Osteoblast (primary cell): ENCODE measurements around the gene LMAN1L. TPM values are rescaled to one million over a fixed set of nuclear protein-coding genes. Genes with fewer than 3 reads are reported as not detected.
A peak's percentile ranks its signal among the peaks of the same experiment; 100 is the strongest.

ENCODE experiments used
- DNase-seq: peaks from one replicate; pipeline ENCODE4 v3.0.0; 2011; ENCODE audit warnings: low spot score, mixed read lengths; ENCODE audit not compliant: insufficient read length; ENCODE audit errors: missing footprints
- H2AFZ ChIP-seq: 2 replicates; pipeline ENCODE4 v1.6.0; 2011; ENCODE audit warnings: mild to moderate bottlenecking, low read length
- H3K27ac ChIP-seq: 2 replicates; pipeline ENCODE4 v1.5.1; 2011; ENCODE audit warnings: mild to moderate bottlenecking, low read depth, low read length, moderate library complexity
- H3K27me3 ChIP-seq: 2 replicates; pipeline ENCODE4 v1.6.0; 2012; ENCODE audit warnings: mild to moderate bottlenecking, control low read depth, inconsistent platforms, low read length, moderate library complexity; ENCODE audit not compliant: insufficient read depth
- H3K36me3 ChIP-seq: 2 replicates; pipeline ENCODE4 v1.5.1; 2011; ENCODE audit warnings: mild to moderate bottlenecking, low read length, control low read depth, moderate library complexity; ENCODE audit not compliant: insufficient read depth
- H3K4me1 ChIP-seq: 2 replicates; pipeline ENCODE4 v1.5.1; 2011; ENCODE audit warnings: mild to moderate bottlenecking, low read length, control low read depth, moderate library complexity; ENCODE audit not compliant: insufficient read depth
- H3K4me2 ChIP-seq: 2 replicates; pipeline ENCODE4 v1.6.0; 2011; ENCODE audit warnings: mild to moderate bottlenecking, low read length; ENCODE audit not compliant: insufficient read depth
- H3K4me3 ChIP-seq: fragments of 200-600 bp; sonication (generic); 3 replicates; pipeline ENCODE4 v1.5.1; 2012; ENCODE audit warnings: mild to moderate bottlenecking, low read length, inconsistent platforms; ENCODE audit not compliant: insufficient read depth
- H3K79me2 ChIP-seq: 2 replicates; pipeline ENCODE4 v1.6.0; 2012; ENCODE audit warnings: mild to moderate bottlenecking, low read length, control low read depth, inconsistent platforms; ENCODE audit not compliant: insufficient read depth
- H3K9me3 ChIP-seq: 2 replicates; pipeline ENCODE4 v1.5.1; 2011; ENCODE audit warnings: low read depth, low read length, control low read depth
- H4K20me1 ChIP-seq: 2 replicates; pipeline ENCODE4 v1.6.0; 2012; ENCODE audit warnings: mild to moderate bottlenecking, low read length, control low read depth; ENCODE audit not compliant: insufficient read depth
- total RNA-seq: library from RNA; depleted of rRNA; stranded (reverse); fragments of >200 nt; gene quantifications from 2 replicates; pipeline ENCODE4 v1.2.3, GENCODE V29; 2012
- TF ChIP-seq, protein P1 (sequence below): IDR thresholded peaks from 2 replicates; pipeline ENCODE4 v1.5.1; 2011; ENCODE audit warnings: mild to moderate bottlenecking, low read depth, low read length, moderate library complexity; ENCODE audit errors: extremely low read depth

The LMAN1L gene
- total RNA-seq, 1 donor: not detected

DNA sequence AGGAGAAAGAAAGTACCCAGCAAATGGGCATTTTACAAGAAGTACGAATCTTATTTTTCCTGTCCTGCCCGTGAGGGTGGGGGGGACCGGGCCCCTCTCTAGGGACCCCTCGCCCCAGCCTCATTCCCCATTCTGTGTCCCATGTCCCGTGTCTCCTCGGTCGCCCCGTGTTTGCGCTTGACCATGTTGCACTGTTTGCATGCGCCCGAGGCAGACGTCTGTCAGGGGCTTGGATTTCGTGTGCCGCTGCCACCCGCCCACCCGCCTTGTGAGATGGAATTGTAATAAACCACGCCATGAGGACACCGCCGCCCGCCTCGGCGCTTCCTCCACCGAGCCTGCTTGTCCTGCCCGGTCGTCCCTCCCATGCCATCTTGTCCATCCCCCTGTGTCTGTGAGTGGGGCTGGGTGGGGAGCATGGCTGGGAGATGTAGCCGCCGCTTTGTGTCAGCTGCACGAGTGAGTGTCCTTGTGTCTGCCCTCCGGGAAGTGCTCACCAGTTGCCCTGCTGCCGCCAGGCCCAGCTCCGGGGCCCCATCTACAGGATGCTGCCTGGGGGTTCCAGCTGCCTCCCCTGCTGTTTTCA lies 9.7 kb upstream of the LMAN1L start:
- Histone ChIP-seq H3K4me1 (peaks cover 3% of the 10 kb centered on the region), H3K4me3 (no peak overlapping the region), H3K36me3 (peaks cover 46% of the 10 kb centered on the region), H3K4me2 (no peak overlapping the region), H3K27me3 (no peaks in the 10 kb centered on the region), H3K9me3 (no peaks in the 10 kb centered on the region), H3K27ac (no peak overlapping the region), H3K79me2 (peaks cover 21% of the 10 kb centered on the region), H4K20me1 (peaks cover 19% of the 10 kb centered on the region), H2AFZ (no peak overlapping the region)
- TF ChIP-seq, protein P1, sequence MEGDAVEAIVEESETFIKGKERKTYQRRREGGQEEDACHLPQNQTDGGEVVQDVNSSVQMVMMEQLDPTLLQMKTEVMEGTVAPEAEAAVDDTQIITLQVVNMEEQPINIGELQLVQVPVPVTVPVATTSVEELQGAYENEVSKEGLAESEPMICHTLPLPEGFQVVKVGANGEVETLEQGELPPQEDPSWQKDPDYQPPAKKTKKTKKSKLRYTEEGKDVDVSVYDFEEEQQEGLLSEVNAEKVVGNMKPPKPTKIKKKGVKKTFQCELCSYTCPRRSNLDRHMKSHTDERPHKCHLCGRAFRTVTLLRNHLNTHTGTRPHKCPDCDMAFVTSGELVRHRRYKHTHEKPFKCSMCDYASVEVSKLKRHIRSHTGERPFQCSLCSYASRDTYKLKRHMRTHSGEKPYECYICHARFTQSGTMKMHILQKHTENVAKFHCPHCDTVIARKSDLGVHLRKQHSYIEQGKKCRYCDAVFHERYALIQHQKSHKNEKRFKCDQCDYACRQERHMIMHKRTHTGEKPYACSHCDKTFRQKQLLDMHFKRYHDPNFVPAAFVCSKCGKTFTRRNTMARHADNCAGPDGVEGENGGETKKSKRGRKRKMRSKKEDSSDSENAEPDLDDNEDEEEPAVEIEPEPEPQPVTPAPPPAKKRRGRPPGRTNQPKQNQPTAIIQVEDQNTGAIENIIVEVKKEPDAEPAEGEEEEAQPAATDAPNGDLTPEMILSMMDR: no peak
- no peak for DNase-seq

DNA sequence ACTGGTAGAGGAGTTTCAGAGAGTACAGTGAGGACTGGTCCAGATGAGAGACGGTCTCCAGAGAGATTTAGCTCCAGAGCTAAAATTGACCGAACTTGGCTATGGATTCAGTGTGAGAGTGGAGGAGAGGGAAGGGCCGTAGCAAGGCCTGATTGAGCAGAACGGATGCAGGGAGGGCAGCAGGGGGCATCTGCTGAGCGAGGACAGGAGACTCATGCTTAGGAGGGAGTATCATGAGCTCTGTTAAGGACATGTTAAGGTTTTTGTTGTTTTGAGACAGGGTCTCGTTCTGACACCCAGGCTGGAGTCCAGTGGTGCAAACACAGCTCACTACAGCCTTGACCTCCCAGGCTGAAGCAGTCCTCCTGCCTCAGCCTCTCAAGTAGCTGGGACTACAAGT lies 7.7 kb upstream of the LMAN1L start:
- TF ChIP-seq, protein P1: no peak
- Histone ChIP-seq H3K27ac (no peak overlapping the region), H4K20me1 (peaks cover 11% of the 10 kb centered on the region), H3K4me3 (no peak overlapping the region), H3K79me2 (peaks cover 1% of the 10 kb centered on the region), H3K27me3 (no peaks in the 10 kb centered on the region), H2AFZ (no peak overlapping the region), H3K9me3 (no peaks in the 10 kb centered on the region), H3K36me3 (peaks cover 38% of the 10 kb centered on the region), H3K4me2 (no peak overlapping the region), H3K4me1 (peaks cover 8% of the 10 kb centered on the region)
- no peak for DNase-seq

DNA sequence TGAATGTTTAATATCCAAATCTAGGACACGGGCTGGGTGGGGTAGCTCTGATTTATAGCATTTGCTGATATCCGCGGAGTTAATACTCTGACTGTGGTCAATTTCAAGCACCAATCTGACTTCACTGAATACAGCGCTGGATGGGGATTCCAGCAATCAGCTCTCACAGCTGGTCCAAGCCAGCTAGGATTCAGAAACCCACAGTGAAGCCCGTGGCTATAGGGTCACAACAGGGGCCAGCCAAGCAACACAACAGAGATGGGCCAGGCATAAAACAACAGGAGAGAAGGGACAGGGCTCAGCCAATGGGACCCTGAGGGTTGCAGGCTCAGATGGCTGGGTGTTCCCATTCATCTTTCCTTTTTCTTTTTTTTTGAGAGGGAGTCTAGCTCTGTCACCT lies 5.4 kb upstream of the LMAN1L start:
- peak; percentile 80 for DNase-seq
- H3K27ac ChIP-seq: no peak overlapping the region
- TF ChIP-seq, protein P1: no peak
- H2AFZ ChIP-seq: no peak overlapping the region
- no peaks in the 10 kb centered on the region for H3K79me2 ChIP-seq
- H3K9me3 ChIP-seq: no peaks in the 10 kb centered on the region
- H3K36me3 ChIP-seq: peaks cover 19% of the 10 kb centered on the region
- H3K4me1 ChIP-seq: peaks cover 6% of the 10 kb centered on the region
- no peak overlapping the region for H3K4me2 ChIP-seq
- no peaks in the 10 kb centered on the region for H4K20me1 ChIP-seq
- no peak overlapping the region for H3K4me3 ChIP-seq
- no peaks in the 10 kb centered on the region for H3K27me3 ChIP-seq

DNA sequence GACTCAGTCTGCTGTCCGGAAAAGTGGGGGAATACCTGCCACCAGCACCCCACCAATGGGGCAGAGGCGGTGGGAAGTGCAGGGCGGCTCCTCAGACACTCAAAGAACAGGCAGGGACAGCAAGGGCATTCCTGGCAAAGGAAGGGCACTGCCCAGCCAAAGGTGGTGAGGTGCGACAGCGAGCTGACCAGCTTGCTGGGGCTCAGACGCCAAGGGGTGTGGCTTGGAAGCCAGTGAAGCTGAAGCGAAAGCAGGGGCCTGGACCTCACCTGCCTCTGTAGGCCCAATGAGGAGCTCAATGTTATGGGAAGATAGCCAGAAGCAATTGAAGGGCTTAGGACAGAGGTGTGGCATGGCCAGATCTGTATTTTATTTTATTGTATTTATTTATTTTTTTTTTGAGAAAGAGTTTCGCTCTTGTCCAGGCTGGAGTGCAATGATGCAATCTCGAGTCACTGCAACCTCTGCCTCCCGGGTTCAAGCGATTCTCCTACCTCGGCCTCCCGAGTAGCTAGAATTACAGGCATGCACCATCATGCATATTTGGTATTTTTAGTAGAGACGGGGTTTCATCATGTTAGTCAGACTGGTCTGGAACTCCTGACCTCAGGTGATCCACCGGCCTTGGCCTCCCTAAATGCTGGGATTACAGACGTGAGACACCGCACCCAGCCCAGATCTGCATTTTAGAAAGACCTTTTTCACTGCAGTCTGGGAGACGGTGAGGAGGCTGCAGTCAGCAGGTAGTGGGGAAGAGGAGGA lies 4.4 kb upstream of the LMAN1L start:
- Histone ChIP-seq H3K4me2 (no peak overlapping the region), H3K79me2 (no peaks in the 10 kb centered on the region), H3K4me1 (peaks cover 6% of the 10 kb centered on the region), H3K9me3 (no peaks in the 10 kb centered on the region), H4K20me1 (no peaks in the 10 kb centered on the region), H3K27me3 (no peaks in the 10 kb centered on the region), H3K4me3 (no peak overlapping the region), H3K36me3 (peaks cover 9% of the 10 kb centered on the region), H2AFZ (no peak overlapping the region), H3K27ac (no peak overlapping the region)
- TF ChIP-seq, protein P1: no peak
- DNase-seq: peak; percentile 46
